ENCODE results near the gene MAGI1. TPM values are rescaled to one million over a fixed set of nuclear protein-coding genes. Genes with fewer than 3 reads are reported as not detected.
A peak's percentile ranks its signal among the peaks of the same experiment; 100 is the strongest.

MAGI1 gene
- total RNA-seq, 1 donor from 2014 or later, result 45.8 TPM

- intact Hi-C loops (cut with DNase I), result no loop called here
Measured at GRCh38 chr3:66017591-66017990, 21.1 kb downstream of the MAGI1 start.

DNA sequence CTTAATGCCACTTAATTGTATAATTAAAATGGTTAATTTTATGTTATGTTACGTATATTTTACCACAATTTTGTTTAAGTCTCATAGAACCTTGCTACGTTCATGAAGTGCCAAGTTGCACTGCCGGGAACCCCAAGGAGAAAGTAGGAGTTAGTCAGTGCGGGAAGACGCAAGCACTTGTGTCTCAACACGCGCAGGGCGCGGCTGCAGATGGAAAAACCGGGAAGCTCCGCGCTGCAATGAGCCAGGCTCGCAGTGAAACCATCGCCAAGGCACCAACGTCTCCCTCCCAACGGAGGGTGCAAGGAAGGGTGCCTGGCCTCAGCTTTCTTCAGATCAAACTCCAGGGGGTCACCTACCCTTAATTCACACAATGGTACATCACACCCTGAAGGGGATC, 21.6 kb downstream of the MAGI1 start:
- Histone ChIP-seq H3K27ac (no peak overlapping the region), H3K9me3 (no peaks in the 10 kb centered on the region), H3K36me3 (no peaks in the 10 kb centered on the region), H3K27me3 (no peaks in the 10 kb centered on the region), H3K4me1 (no peaks in the 10 kb centered on the region), H3K4me3 (no peak overlapping the region)
- no peak for ATAC-seq
- no peak for DNase-seq
- TF ChIP-seq, protein P1, sequence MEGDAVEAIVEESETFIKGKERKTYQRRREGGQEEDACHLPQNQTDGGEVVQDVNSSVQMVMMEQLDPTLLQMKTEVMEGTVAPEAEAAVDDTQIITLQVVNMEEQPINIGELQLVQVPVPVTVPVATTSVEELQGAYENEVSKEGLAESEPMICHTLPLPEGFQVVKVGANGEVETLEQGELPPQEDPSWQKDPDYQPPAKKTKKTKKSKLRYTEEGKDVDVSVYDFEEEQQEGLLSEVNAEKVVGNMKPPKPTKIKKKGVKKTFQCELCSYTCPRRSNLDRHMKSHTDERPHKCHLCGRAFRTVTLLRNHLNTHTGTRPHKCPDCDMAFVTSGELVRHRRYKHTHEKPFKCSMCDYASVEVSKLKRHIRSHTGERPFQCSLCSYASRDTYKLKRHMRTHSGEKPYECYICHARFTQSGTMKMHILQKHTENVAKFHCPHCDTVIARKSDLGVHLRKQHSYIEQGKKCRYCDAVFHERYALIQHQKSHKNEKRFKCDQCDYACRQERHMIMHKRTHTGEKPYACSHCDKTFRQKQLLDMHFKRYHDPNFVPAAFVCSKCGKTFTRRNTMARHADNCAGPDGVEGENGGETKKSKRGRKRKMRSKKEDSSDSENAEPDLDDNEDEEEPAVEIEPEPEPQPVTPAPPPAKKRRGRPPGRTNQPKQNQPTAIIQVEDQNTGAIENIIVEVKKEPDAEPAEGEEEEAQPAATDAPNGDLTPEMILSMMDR (IDR thresholded peaks at IDR 0.05), result no peak
- intact Hi-C loops (cut with DNase I), result no loop called here

More at GRCh38 chr3:66017591-66017990, 21.1 kb downstream of the MAGI1 start:
- Histone ChIP-seq H3K27me3 (no peaks in the 10 kb centered on the region), H3K9me3 (no peaks in the 10 kb centered on the region), H3K27ac (no peak overlapping the region), H3K36me3 (no peaks in the 10 kb centered on the region), H3K4me3 (no peak overlapping the region), H3K4me1 (no peaks in the 10 kb centered on the region)
- peak; percentile 40 for ATAC-seq
- DNase-seq, result no peak
- TF ChIP-seq, protein P1 (IDR thresholded peaks at IDR 0.05), result no peak

DNA sequence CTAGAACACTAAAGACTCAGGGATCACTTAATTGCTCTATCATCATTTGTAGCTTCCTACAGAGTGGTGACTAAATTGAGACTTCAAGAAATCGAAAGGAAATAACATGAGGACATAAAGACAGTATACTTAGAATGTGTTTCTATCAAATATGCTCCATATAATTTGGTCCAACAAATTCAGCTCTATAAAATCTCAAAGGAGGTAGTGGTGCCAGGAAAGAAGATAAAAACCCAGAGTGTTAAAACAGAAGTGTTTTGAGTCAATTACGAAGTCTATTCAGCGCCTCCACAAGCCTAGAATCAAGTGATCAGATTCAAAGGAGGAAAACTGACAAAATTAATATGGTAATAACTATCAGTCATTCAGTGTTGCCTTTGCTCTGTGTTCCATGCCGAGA, 22.9 kb downstream of the MAGI1 start:
- Histone ChIP-seq H3K27me3 (no peaks in the 10 kb centered on the region), H3K27ac (no peak overlapping the region), H3K9me3 (no peaks in the 10 kb centered on the region), H3K4me3 (no peak overlapping the region), H3K36me3 (no peaks in the 10 kb centered on the region), H3K4me1 (peaks cover 10% of the 10 kb centered on the region)
- TF ChIP-seq, protein P1 (IDR thresholded peaks at IDR 0.05), result no peak
- no peak for DNase-seq
- ATAC-seq, result no peak
- intact Hi-C loops (cut with DNase I), result no loop called here

GRCh38 chr3:66014651-66015050, 24.1 kb downstream of the MAGI1 start:
- TF ChIP-seq, protein P1 (IDR thresholded peaks at IDR 0.05), result no peak
- Histone ChIP-seq H3K4me3 (no peak overlapping the region), H3K27me3 (no peaks in the 10 kb centered on the region), H3K27ac (no peak overlapping the region), H3K4me1 (peaks cover 18% of the 10 kb centered on the region), H3K9me3 (no peaks in the 10 kb centered on the region), H3K36me3 (no peaks in the 10 kb centered on the region)
- ATAC-seq, result no peak
- no peak for DNase-seq
- intact Hi-C loops (cut with DNase I), result no loop called here

- Histone ChIP-seq H3K27ac (no peak overlapping the region), H3K9me3 (no peaks in the 10 kb centered on the region), H3K4me1 (peaks cover 18% of the 10 kb centered on the region), H3K36me3 (no peaks in the 10 kb centered on the region), H3K4me3 (no peak overlapping the region), H3K27me3 (no peaks in the 10 kb centered on the region)
- intact Hi-C loops (cut with DNase I), result no loop called here
- ATAC-seq (no peak), DNase-seq (no peak)
- TF ChIP-seq, protein P1 (IDR thresholded peaks at IDR 0.05), result no peak
Measured at GRCh38 chr3:66014056-66014455, 24.7 kb downstream of the MAGI1 start.

DNA sequence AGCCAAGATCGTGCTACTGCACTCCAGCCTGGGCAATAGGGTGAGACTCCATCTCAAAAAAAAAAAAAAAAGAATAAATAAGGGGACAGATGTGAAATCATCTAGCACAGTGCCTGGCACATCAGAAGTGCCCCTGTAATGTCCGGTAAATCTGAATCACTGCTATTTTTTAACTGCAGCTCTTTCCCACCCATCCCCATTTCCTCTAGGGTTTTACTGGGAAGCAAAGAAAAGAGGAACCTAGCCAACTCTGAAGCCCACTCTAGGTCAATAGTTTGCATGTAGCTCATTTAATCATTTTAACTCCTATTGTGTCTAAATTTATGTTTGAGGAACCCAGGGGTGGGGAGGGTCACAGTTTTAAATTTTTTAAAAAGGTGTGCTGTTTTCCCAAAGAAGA, 26.0 kb downstream of the MAGI1 start:
- no peak for DNase-seq
- intact Hi-C loops (cut with DNase I), result no loop called here
- H3K27ac ChIP-seq, result no peak overlapping the region
- no peaks in the 10 kb centered on the region for H3K9me3 ChIP-seq
- peaks cover 18% of the 10 kb centered on the region for H3K4me1 ChIP-seq
- ATAC-seq, result no peak
- no peaks in the 10 kb centered on the region for H3K36me3 ChIP-seq
- no peak overlapping the region for H3K4me3 ChIP-seq
- TF ChIP-seq, protein P1 (IDR thresholded peaks at IDR 0.05), result no peak
- no peaks in the 10 kb centered on the region for H3K27me3 ChIP-seq
